Smooth muscle cell (in vitro differentiated cells): Measurements from ENCODE around the gene PSMB9. TPM values are rescaled to one million over a fixed set of nuclear protein-coding genes. Genes with fewer than 3 reads are reported as not detected.
A peak's percentile ranks its signal among the peaks of the same experiment; 100 is the strongest.

Source experiments
- DNase-seq: peaks from one replicate; lab custom pipeline; 2025; ENCODE audit not compliant: unreplicated experiment; lab: John Stamatoyannopoulos, UW
- H2AFZ ChIP-seq: fragments of 200-600 bp; sonication (generic); 2 replicates; pipeline ENCODE4 v1.6.0; 2016; ENCODE audit warnings: antibody characterized with exemption, low read depth, mild to moderate bottlenecking
- H3F3A ChIP-seq: fragments of 200-600 bp; sonication (generic); 2 replicates; pipeline ENCODE4 v1.6.0; 2017; ENCODE audit warnings: antibody characterized with exemption, low read depth
- H3K27ac ChIP-seq: fragments of 200-600 bp; sonication (generic); 2 replicates; pipeline ENCODE4 v1.5.1; 2016; ENCODE audit warnings: low read depth, mild to moderate bottlenecking
- H3K27me3 ChIP-seq: fragments of 200-600 bp; sonication (generic); 2 replicates; pipeline ENCODE4 v1.6.1; 2016; ENCODE audit warnings: low read depth, mild to moderate bottlenecking
- H3K36me3 ChIP-seq: fragments of 200-600 bp; sonication (generic); 2 replicates; pipeline ENCODE4 v1.5.1; 2016; ENCODE audit warnings: low read depth
- H3K4me1 ChIP-seq: fragments of 200-600 bp; sonication (generic); 2 replicates; pipeline ENCODE4 v1.5.1; 2016; ENCODE audit warnings: low read depth
- H3K4me2 ChIP-seq: fragments of 200-600 bp; sonication (generic); 2 replicates; pipeline ENCODE4 v1.6.0; 2016; ENCODE audit warnings: mild to moderate bottlenecking
- H3K4me3 ChIP-seq: fragments of 200-600 bp; sonication (generic); 2 replicates; pipeline ENCODE4 v1.5.1; 2016; ENCODE audit warnings: mild to moderate bottlenecking
- H3K79me2 ChIP-seq: fragments of 200-600 bp; sonication (generic); 2 replicates; pipeline ENCODE4 v1.6.0; 2016; ENCODE audit warnings: low read depth, mild to moderate bottlenecking
- H3K9ac ChIP-seq: fragments of 200-600 bp; sonication (generic); 2 replicates; pipeline ENCODE4 v1.6.0; 2016; ENCODE audit warnings: low read depth
- H3K9me3 ChIP-seq: fragments of 200-600 bp; sonication (generic); replicated peaks from 2 replicates; pipeline ENCODE4 v1.5.1; 2016; ENCODE audit warnings: low read depth
- H4K20me1 ChIP-seq: fragments of 200-600 bp; sonication (generic); 2 replicates; pipeline ENCODE4 v1.6.0; 2016; ENCODE audit warnings: low read depth
- WGBS: methylation state at CpG from one replicate; pipeline ENCODE4 v1.1.7; 2016; ENCODE audit warnings: low lambda C conversion rate; 5-methylcytosine and 5-hydroxymethylcytosine counted together
- polyA plus RNA-seq: library from polyadenylated mRNA; unstranded; fragments of >200 nt; fragmentation: Nextera tagmentation; extraction: Ambion mirVana; gene quantifications from 2 replicates; pipeline ENCODE4 v1.2.1, GENCODE V29; 2016
- total RNA-seq: library from RNA; depleted of rRNA; stranded (reverse); fragments of >200 nt; gene quantifications from 2 replicates; pipeline ENCODE4 v1.2.3, GENCODE V29; 2014
- TF ChIP-seq, protein P1 (sequence below): fragments of 200-600 bp; sonication (generic); IDR thresholded peaks from 2 replicates; pipeline ENCODE4 v1.5.1; 2017; ENCODE audit warnings: borderline replicate concordance, mild to moderate bottlenecking, antibody characterized with exemption; ENCODE audit not compliant: insufficient read depth, poor library complexity, severe bottlenecking

The PSMB9 gene
- total and polyA plus RNA-seq, 2 experiments from 2014 or later, result 2.2 TPM; not detected in 1

DNA sequence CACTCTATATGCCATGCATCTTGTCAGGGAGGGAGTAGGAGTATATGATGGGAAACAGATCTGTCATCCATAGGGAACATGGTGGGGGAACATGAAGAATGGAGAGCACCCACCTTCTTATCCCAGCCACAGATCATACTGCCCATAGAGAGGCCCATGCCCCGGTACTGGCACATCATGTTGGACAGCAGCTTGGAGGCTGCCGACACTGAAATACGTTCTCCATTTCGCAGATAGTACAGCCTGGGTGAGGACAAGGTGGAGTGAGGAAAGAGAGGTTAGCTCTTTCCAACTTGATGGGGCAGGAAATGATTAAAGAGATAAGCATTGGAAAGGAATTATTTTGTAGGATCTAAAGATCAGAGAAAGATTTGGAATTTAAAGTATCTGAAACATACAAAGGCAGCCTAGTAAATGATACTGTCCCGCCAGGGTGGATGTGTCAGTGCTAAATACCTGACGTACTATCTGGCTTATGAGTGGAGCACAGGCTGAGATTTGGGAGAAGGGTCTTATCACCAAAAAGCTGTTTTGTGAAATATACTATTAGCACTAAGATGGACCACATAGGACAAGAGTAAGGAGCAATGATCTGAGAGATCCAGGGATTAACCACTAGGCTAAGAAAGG lies 11.9 kb upstream of the PSMB9 start:
- no peaks in the 10 kb centered on the region for H3K79me2 ChIP-seq
- no peaks in the 10 kb centered on the region for H3K4me1 ChIP-seq
- no peak overlapping the region for H3K4me3 ChIP-seq
- H3K27ac ChIP-seq, result no peak overlapping the region
- no peak overlapping the region for H3K4me2 ChIP-seq
- 94% methylated on average over 6 of the region's 6 CpGs for WGBS
- H2AFZ ChIP-seq, result no peak overlapping the region
- TF ChIP-seq, protein P1, sequence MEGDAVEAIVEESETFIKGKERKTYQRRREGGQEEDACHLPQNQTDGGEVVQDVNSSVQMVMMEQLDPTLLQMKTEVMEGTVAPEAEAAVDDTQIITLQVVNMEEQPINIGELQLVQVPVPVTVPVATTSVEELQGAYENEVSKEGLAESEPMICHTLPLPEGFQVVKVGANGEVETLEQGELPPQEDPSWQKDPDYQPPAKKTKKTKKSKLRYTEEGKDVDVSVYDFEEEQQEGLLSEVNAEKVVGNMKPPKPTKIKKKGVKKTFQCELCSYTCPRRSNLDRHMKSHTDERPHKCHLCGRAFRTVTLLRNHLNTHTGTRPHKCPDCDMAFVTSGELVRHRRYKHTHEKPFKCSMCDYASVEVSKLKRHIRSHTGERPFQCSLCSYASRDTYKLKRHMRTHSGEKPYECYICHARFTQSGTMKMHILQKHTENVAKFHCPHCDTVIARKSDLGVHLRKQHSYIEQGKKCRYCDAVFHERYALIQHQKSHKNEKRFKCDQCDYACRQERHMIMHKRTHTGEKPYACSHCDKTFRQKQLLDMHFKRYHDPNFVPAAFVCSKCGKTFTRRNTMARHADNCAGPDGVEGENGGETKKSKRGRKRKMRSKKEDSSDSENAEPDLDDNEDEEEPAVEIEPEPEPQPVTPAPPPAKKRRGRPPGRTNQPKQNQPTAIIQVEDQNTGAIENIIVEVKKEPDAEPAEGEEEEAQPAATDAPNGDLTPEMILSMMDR, result no peak
- no peak overlapping the region for H3K9ac ChIP-seq
- H3K27me3 ChIP-seq, result peaks cover 44% of the 10 kb centered on the region
- no peaks in the 10 kb centered on the region for H3F3A ChIP-seq
- H3K36me3 ChIP-seq, result no peaks in the 10 kb centered on the region
- no peaks in the 10 kb centered on the region for H4K20me1 ChIP-seq
- DNase-seq, result no peak
- H3K9me3 ChIP-seq, result no peaks in the 10 kb centered on the region

DNA sequence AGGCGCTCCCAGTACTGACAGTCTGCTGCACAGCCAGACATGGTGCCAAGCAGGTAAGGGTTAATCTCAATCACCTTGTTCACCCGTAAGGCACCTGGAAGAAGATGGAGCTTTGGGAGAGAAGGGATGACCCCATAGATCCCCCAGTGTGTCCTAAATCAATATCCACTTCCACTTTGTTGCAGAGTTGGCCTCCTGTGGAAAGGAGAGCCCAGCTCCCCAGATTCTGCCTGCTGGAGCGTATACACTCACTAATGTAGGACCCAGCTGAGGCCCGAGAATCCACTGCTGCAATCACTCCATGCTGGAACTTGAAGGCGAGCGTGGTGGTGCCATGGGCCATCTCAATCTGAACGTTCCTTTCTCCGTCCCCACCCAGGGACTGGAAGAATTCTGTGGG lies 11.3 kb upstream of the PSMB9 start:
- TF ChIP-seq, protein P1, result no peak

GRCh38 chr6:32843331-32843978 lies 10.5 kb upstream of the PSMB9 start:
- Histone ChIP-seq H2AFZ (peak overlapping the region; percentile 99), H3K27ac (no peak overlapping the region), H3K4me3 (peak overlapping the region; percentile 88), H3K9me3 (no peaks in the 10 kb centered on the region), H3K4me2 (peak overlapping the region; percentile 92), H3K27me3 (peaks cover 56% of the 10 kb centered on the region), H4K20me1 (no peaks in the 10 kb centered on the region), H3K79me2 (no peaks in the 10 kb centered on the region), H3K36me3 (no peaks in the 10 kb centered on the region), H3F3A (no peaks in the 10 kb centered on the region), H3K9ac (peak overlapping the region; percentile 69), H3K4me1 (no peaks in the 10 kb centered on the region)
- WGBS, result 13% methylated on average over 28 of the region's 28 CpGs
- DNase-seq, result no peak
- TF ChIP-seq, protein P1, result no peak

More for the DNA sequence above, 11.3 kb upstream of the PSMB9 start:
- DNase-seq, result no peak
- no peaks in the 10 kb centered on the region for H3K36me3 ChIP-seq
- no peaks in the 10 kb centered on the region for H3K9me3 ChIP-seq
- H4K20me1 ChIP-seq, result no peaks in the 10 kb centered on the region
- H3K4me1 ChIP-seq, result no peaks in the 10 kb centered on the region
- no peaks in the 10 kb centered on the region for H3K79me2 ChIP-seq
- H2AFZ ChIP-seq, result no peak overlapping the region
- WGBS, result 94% methylated on average over 8 of the region's 8 CpGs
- H3F3A ChIP-seq, result no peaks in the 10 kb centered on the region
- H3K4me3 ChIP-seq, result no peak overlapping the region
- H3K9ac ChIP-seq, result no peak overlapping the region
- H3K4me2 ChIP-seq, result no peak overlapping the region
- H3K27ac ChIP-seq, result no peak overlapping the region
- H3K27me3 ChIP-seq, result peaks cover 49% of the 10 kb centered on the region
